Measurements from ENCODE around the gene RHOV.

The RHOV gene, protein sequence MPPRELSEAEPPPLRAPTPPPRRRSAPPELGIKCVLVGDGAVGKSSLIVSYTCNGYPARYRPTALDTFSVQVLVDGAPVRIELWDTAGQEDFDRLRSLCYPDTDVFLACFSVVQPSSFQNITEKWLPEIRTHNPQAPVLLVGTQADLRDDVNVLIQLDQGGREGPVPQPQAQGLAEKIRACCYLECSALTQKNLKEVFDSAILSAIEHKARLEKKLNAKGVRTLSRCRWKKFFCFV

GRCh38 chr15:40873694-40874561 lies at the start of gene RHOV:
Gene RHOV, minus strand, starts transcription at chr15:40874234. Its CDS starts 95 bp downstream, at chr15:40874139.
- in situ Hi-C loops (cut with MboI; ENCODE audit: low sequenced_read_pairs, unreplicated experiment) = no loop called here
- DNase-seq (ENCODE audit: low spot score) = peak; percentile 86
- peak; percentile 68 for TF ChIP-seq CTCF (IDR thresholded peaks at IDR 0.05; ENCODE audit: borderline replicate concordance, control extremely low read depth, extremely low read depth, insufficient read depth, missing control alignments)

DNA sequence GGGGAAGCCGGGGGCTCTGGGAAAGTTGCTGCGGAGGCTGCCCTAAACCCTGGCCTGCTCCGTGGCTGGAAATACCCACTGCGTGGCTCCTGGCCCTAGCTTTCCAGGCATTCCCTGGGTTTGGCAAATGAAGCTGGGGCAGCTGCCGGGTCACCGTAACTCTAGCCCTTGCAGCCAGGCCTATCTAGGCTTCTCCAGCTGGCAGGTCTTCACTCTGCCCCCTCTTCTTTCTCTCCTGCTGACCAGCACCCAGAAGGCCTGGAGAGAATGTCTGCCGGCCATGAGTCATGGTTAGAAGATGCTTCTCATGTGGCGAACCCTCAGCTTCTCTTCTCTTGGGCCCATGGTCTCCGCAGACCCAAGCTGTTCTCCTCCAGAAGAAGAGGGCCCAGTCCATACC lies 49.5 kb upstream of the RHOV start:
- no peak for TF ChIP-seq CTCF (IDR thresholded peaks at IDR 0.05; ENCODE audit: borderline replicate concordance, control extremely low read depth, extremely low read depth, insufficient read depth, missing control alignments)
- no peak for DNase-seq (ENCODE audit: low spot score)
- in situ Hi-C loops (cut with MboI; ENCODE audit: low sequenced_read_pairs, unreplicated experiment) = loop anchor here (10.0 to 25.0 kb wide), 2 partner anchors 89 to 251 kb away; no protein-coding TSS in a partner anchor

DNA sequence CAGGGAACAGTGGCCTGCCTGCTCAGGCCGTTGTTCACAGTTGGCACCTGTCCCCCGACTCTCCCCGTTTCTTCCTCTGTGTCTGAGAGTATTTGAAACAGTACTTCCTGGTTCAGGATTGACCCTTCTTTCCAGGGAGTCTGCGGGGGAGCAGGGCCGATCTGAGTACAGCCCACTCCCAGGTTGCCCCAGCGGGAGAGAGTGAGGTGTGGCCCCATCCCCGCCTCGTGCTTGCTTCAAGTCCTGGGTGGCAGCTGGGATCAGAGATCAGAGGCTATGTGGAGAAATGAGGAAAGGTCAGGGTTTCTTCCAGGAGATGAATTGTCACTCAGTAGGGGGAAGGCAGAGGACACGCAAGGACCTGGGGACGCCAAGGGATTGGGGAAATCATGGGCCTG lies 48.6 kb upstream of the RHOV start:
- DNase-seq (ENCODE audit: low spot score) = no peak
- in situ Hi-C loops (cut with MboI; ENCODE audit: low sequenced_read_pairs, unreplicated experiment) = loop anchor here (10.0 to 25.0 kb wide), 2 partner anchors 90 to 252 kb away; no protein-coding TSS in a partner anchor
- TF ChIP-seq CTCF (IDR thresholded peaks at IDR 0.05; ENCODE audit: borderline replicate concordance, control extremely low read depth, extremely low read depth, insufficient read depth, missing control alignments) = no peak

GRCh38 chr15:40921949-40922607 lies 48.0 kb upstream of the RHOV start:
- in situ Hi-C loops (cut with MboI; ENCODE audit: low sequenced_read_pairs, unreplicated experiment) = loop anchor here (10.0 to 25.0 kb wide), 2 partner anchors 90 to 253 kb away; no protein-coding TSS in a partner anchor
- TF ChIP-seq CTCF (IDR thresholded peaks at IDR 0.05; ENCODE audit: borderline replicate concordance, control extremely low read depth, extremely low read depth, insufficient read depth, missing control alignments) = no peak
- no peak for DNase-seq (ENCODE audit: low spot score)

DNA sequence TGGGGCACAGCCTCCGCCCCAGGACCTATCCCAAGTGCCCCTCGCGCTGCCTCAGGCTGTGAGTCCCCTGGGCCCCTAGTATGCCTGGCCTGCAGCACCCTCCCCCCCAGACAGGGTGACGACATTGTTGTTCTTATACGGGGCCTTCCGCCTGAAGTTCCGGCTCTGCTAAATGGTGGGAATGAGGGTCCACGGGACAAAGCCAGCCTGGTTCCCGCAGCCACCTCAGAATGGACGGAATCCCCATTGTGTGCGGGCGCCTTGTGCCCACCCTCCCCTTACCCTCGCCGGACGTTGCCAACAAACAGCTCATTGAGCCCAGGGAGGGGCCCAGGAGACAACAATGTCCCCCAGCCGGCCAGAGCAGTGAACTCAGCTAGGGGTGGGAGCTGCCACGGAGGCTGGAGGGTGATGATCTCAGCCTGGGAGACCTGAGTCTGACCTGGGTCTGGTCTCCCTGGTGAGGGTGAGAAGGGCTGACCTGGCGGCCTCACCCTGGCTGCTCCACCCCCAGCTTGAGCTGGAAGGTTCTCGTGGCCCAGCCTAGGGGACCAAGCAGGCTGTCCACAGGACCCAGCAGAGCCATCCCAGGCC lies 44.9 kb upstream of the RHOV start:
- in situ Hi-C loops (cut with MboI; ENCODE audit: low sequenced_read_pairs, unreplicated experiment) = loop anchor here (25.0 kb wide), 1 partner anchor 93 kb away; no protein-coding TSS in a partner anchor
- no peak for DNase-seq (ENCODE audit: low spot score)
- no peak for TF ChIP-seq CTCF (IDR thresholded peaks at IDR 0.05; ENCODE audit: borderline replicate concordance, control extremely low read depth, extremely low read depth, insufficient read depth, missing control alignments)

Measured in GM13976 (cell line).